HL-60/S4 treated with retinoic acid at 250 ng/mL for 4 days and 3 days (cell line): ENCODE data around the gene CFL1.

ENCODE experiments used
- in situ Hi-C: fragments of 300-500 bp; cut with MboI; formaldehyde crosslinking; loops from 2 replicates; pipeline ENCODE4 v1.7.0; 2022; ENCODE audit warnings: low sequenced_read_pairs

The CFL1 gene

DNA sequence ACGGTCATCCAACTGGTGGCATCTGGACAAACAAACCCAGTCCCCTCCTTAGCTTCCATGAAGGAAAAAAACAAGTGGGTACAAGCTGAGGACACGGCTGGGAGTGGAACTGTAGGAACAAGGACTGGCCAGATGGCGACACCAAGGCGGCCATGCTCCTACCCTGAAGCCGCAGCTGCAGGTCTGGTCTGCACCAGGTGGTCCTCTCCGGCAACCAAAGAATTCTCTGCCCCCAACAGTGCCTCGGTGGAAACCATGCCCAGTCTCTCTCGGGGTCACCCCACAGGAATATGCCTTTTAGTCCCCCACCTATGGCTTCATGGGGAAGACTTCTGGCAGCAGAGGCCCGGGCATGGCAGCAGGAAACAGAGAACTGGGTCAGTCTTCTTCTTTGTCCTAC lies 48.5 kb downstream of the CFL1 start:
- in situ Hi-C loops: no loop called here

DNA sequence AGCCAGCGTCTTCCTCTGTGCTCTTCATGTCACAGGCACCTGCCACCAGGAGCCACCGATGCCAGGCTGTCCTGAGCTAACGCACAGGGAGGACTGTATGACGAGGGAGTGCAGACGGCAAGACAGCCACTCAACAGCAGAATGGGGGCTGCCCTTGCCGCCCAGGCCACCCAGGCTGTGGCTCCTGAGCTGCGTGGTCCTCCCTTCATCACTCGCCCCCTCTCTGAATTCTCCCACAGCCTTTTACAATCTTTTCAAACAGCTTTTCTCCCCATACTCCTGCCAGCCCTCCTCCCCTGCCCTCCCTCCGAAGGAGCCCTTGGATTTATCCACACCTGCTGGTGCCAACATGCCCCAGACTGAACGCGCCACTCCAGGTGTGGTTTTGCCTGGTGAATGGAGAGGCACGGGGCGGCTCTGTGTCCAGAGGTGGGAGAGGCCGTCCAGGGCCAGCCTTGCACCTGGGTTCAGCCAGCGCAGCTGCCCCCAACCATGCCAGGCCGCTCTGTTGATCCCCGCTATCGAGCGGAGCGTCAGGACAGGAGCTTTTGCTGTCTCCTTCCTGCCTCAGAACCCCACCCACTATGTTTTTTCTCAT lies 49.1 kb downstream of the CFL1 start:
- in situ Hi-C loops: no loop called here

DNA sequence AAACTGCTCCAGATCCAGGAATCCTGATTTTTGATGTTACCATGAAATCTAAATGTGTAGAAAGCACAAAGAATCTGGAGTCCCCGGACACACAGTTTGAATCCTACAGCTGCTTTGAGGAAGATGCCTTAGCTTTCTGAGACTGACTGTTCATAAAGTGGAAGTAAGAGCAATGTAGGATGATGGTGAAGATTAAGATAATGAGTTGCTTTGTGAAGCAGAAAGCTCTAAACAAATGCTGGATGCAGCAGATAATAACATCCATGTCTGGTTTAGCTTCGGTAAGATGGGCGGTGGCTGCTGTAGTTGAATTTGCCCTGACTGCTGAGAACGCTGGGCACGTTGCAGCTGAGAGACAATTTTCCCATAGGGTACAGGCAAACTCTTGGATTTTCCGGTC lies 51.0 kb downstream of the CFL1 start:
- in situ Hi-C loops: no loop called here
